Hepatocyte (in vitro differentiated cells): ENCODE data around the gene ST14. TPM values are rescaled to one million over a fixed set of nuclear protein-coding genes. Genes with fewer than 3 reads are reported as not detected.

ENCODE experiments used
- DNase-seq: peaks from one replicate; pipeline ENCODE4 v3.0.0-alpha.2; 2016; ENCODE audit warnings: low spot score
- H2AFZ ChIP-seq: fragments of 200-600 bp; sonication (generic); 2 replicates; pipeline ENCODE4 v1.6.0; 2016; ENCODE audit warnings: antibody characterized with exemption, mild to moderate bottlenecking
- H3K27ac ChIP-seq: fragments of 200-600 bp; sonication (generic); 2 replicates; pipeline ENCODE4 v1.5.1; 2016; ENCODE audit warnings: mild to moderate bottlenecking
- H3K27me3 ChIP-seq: fragments of 200-600 bp; sonication (generic); 2 replicates; pipeline ENCODE4 v1.6.1; 2016
- H3K36me3 ChIP-seq: fragments of 200-600 bp; sonication (generic); replicated peaks from 2 replicates; pipeline ENCODE4 v1.5.1; 2016; ENCODE audit warnings: low read depth; ENCODE audit not compliant: insufficient read depth
- H3K4me1 ChIP-seq: fragments of 200-600 bp; sonication (generic); 2 replicates; pipeline ENCODE4 v1.5.1; 2016; ENCODE audit warnings: mild to moderate bottlenecking, moderate library complexity; ENCODE audit not compliant: insufficient read depth
- H3K4me2 ChIP-seq: fragments of 200-600 bp; sonication (generic); 2 replicates; pipeline ENCODE4 v1.6.0; 2016
- H3K4me3 ChIP-seq: fragments of 200-600 bp; sonication (generic); 2 replicates; pipeline ENCODE4 v1.5.1; 2016; ENCODE audit warnings: mild to moderate bottlenecking
- H3K79me2 ChIP-seq: fragments of 200-600 bp; sonication (generic); 2 replicates; pipeline ENCODE4 v1.6.0; 2017; ENCODE audit warnings: mild to moderate bottlenecking
- H3K9me2 ChIP-seq: fragments of 200-600 bp; sonication (generic); replicated peaks from 2 replicates; pipeline ENCODE4 v1.6.0; 2017; ENCODE audit warnings: mild to moderate bottlenecking; ENCODE audit not compliant: insufficient read depth
- H3K9me3 ChIP-seq: fragments of 200-600 bp; sonication (generic); 2 replicates; pipeline ENCODE4 v1.5.1; 2016; ENCODE audit warnings: low read depth, mild to moderate bottlenecking
- H4K20me1 ChIP-seq: fragments of 200-600 bp; sonication (generic); 2 replicates; pipeline ENCODE4 v1.6.0; 2016; ENCODE audit warnings: mild to moderate bottlenecking; ENCODE audit not compliant: insufficient read depth, poor library complexity, severe bottlenecking
- EZH2 ChIP-seq: fragments of 200-600 bp; sonication (generic); IDR thresholded peaks from 2 replicates; pipeline ENCODE4 v1.6.1; 2016; ENCODE audit warnings: antibody characterized with exemption, mild to moderate bottlenecking, borderline replicate concordance
- EZH2phosphoT487 ChIP-seq: fragments of 200-600 bp; sonication (generic); IDR thresholded peaks from one replicate; pipeline ENCODE4 v1.6.1; 2018; ENCODE audit warnings: antibody characterized with exemption, mild to moderate bottlenecking, low read depth, moderate library complexity; ENCODE audit not compliant: unreplicated experiment, severe bottlenecking
- WGBS: methylation state at CpG from one replicate; pipeline ENCODE4 v1.1.6; 2016; ENCODE audit warnings: low lambda C conversion rate; ENCODE audit errors: missing lambda C conversion rate; 5-methylcytosine and 5-hydroxymethylcytosine counted together
- polyA plus RNA-seq: library from polyadenylated mRNA; unstranded; fragments of >200 nt; fragmentation: Nextera tagmentation; extraction: Ambion mirVana; gene quantifications from 2 replicates; pipeline ENCODE4 v1.2.1, GENCODE V29; 2016
- total RNA-seq: library from RNA; depleted of rRNA; stranded (reverse); fragments of >200 nt; gene quantifications from 2 replicates; pipeline ENCODE4 v1.2.3, GENCODE V29; 2014
- TF ChIP-seq, protein P1 (sequence below): fragments of 200-600 bp; sonication (generic); IDR thresholded peaks from 2 replicates; pipeline ENCODE4 v1.5.1; 2016; ENCODE audit warnings: antibody characterized with exemption, mild to moderate bottlenecking; ENCODE audit not compliant: poor library complexity

Gene ST14
- total and polyA plus RNA-seq, 2 experiments from 2014 or later: 85.2 to 93.3 TPM

DNA sequence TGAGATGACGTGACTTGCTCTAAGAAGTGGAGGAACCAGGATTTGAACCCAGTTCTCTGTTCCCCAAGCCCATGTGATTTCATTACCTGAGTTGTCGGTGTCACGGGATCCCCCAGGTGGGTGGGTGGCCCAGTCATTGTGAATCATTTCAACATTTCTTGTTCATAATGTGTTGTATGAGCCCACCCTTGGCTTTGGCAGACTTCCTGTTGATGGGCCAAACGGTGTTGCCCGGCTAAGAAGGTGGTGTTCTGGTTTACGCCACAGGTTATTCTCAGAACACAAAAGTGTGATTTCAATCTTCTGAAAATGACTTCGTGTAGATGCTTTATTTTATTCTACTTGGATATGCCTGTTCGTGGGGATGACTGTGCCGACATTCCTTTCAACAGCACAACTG lies 21.6 kb upstream of the ST14 start:
- Histone ChIP-seq H3K9me2 (no peaks in the 10 kb centered on the region), H3K4me2 (no peak overlapping the region), H3K79me2 (peaks cover 6% of the 10 kb centered on the region), H3K4me3 (no peak overlapping the region), H3K27ac (no peak overlapping the region), H3K27me3 (no peaks in the 10 kb centered on the region), H3K4me1 (no peaks in the 10 kb centered on the region), H4K20me1 (no peaks in the 10 kb centered on the region), H3K36me3 (no peaks in the 10 kb centered on the region), H2AFZ (no peak overlapping the region), H3K9me3 (no peaks in the 10 kb centered on the region)
- no peak for DNase-seq
- TF ChIP-seq EZH2: no peak
- TF ChIP-seq, protein P1, sequence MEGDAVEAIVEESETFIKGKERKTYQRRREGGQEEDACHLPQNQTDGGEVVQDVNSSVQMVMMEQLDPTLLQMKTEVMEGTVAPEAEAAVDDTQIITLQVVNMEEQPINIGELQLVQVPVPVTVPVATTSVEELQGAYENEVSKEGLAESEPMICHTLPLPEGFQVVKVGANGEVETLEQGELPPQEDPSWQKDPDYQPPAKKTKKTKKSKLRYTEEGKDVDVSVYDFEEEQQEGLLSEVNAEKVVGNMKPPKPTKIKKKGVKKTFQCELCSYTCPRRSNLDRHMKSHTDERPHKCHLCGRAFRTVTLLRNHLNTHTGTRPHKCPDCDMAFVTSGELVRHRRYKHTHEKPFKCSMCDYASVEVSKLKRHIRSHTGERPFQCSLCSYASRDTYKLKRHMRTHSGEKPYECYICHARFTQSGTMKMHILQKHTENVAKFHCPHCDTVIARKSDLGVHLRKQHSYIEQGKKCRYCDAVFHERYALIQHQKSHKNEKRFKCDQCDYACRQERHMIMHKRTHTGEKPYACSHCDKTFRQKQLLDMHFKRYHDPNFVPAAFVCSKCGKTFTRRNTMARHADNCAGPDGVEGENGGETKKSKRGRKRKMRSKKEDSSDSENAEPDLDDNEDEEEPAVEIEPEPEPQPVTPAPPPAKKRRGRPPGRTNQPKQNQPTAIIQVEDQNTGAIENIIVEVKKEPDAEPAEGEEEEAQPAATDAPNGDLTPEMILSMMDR: no peak
- no peak for TF ChIP-seq EZH2phosphoT487
- 95% methylated on average over 9 of the region's 9 CpGs for WGBS

DNA sequence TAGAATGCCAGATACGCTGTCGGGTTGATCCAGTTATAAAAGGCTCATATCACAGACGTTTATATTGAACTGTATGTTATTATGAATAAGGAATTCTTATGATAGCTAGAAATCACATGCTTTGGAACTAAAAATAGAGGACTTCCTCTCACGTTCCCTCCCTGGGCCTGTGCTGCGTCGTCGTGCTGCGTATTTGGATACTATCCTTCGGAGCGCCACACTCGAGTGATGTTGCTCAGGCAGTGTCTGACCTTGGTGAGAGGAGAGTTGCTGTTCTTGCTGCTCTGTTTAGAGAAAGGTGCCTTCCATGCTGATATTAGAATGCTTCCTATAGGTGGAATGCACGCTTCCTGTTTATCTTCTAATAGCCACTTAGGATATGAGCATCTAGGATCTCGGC lies 20.2 kb upstream of the ST14 start:
- H3K36me3 ChIP-seq: no peaks in the 10 kb centered on the region
- TF ChIP-seq EZH2 (no peak), EZH2phosphoT487 (no peak)
- TF ChIP-seq, protein P1: no peak

DNA sequence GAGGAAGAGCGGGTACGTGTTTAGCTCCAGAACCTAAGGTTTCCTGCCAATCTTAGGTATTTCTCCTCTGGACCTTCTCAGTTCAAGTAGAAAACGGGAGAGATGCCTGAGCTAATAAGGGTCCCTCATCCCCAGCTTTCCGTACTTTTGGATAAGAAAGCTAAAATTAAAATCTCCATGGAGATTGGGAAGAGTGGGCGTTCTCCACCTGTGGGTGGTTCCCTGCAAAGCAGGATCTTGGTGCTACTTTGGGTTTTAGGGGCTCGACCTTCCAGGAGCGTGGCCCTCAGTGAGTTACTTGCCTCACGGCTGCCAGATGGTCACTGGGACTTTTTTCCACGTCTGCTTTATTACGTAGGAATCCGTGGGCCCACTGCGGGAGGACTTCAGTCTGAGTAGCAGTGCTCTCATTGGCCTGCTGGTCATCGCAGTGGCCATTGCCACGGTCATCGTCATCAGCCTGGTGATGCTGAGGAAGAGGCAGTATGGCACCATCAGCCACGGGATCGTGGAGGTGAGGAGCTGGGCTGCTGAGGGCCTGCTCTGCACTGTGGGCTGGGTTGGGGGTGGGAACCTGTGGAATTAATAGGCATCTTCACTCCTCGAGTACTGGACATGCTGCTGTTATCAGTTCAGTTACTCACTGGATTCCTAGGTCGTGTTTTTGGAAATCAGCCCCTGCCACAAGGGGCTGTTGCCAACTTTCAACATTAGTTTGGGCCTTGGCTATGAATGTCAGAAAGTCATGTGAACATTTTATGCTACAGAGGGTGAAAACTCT lies 17.8 kb upstream of the ST14 start:
- H4K20me1 ChIP-seq: no peaks in the 10 kb centered on the region
- DNase-seq: no peak
- H3K27me3 ChIP-seq: no peaks in the 10 kb centered on the region
- TF ChIP-seq EZH2phosphoT487 (no peak), EZH2 (no peak)
- TF ChIP-seq, protein P1: no peak
- H3K9me2 ChIP-seq: no peaks in the 10 kb centered on the region
- 94% methylated on average over 19 of the region's 19 CpGs for WGBS
- H3K79me2 ChIP-seq: peaks cover 5% of the 10 kb centered on the region
- H3K4me1 ChIP-seq: peaks cover 35% of the 10 kb centered on the region
- H3K27ac ChIP-seq: no peak overlapping the region
- H3K4me2 ChIP-seq: no peak overlapping the region
- H3K36me3 ChIP-seq: no peaks in the 10 kb centered on the region
- no peak overlapping the region for H2AFZ ChIP-seq
- H3K9me3 ChIP-seq: no peaks in the 10 kb centered on the region
- no peak overlapping the region for H3K4me3 ChIP-seq

More for the DNA sequence above, 20.2 kb upstream of the ST14 start:
- no peaks in the 10 kb centered on the region for H3K9me3 ChIP-seq
- H4K20me1 ChIP-seq: no peaks in the 10 kb centered on the region
- H3K27ac ChIP-seq: no peak overlapping the region
- H3K4me1 ChIP-seq: peaks cover 13% of the 10 kb centered on the region
- no peaks in the 10 kb centered on the region for H3K27me3 ChIP-seq
- no peak overlapping the region for H2AFZ ChIP-seq
- peaks cover 5% of the 10 kb centered on the region for H3K79me2 ChIP-seq
- H3K4me3 ChIP-seq: no peak overlapping the region
- DNase-seq: no peak
- WGBS: 94% methylated on average over 13 of the region's 13 CpGs
- no peaks in the 10 kb centered on the region for H3K9me2 ChIP-seq
- H3K4me2 ChIP-seq: no peak overlapping the region
